Stimulated activated CD4-positive, alpha-beta T cell treated with anti-CD3 and anti-CD28 coated beads, Interleukin-4, amount 100 ng/mL, for 1 hour (primary cell): Measurements from ENCODE around the gene ITSN2.

Experiments used
- DNase-seq: peaks from one replicate; pipeline ENCODE4 v3.0.0-alpha.2; 2020

The ITSN2 gene

GRCh38 chr2:24174851-24175277 lies 185.5 kb downstream of the ITSN2 start, which contains the start of gene FAM228A:
FAM228A (plus strand) TSS chr2:24175053; CDS start chr2:24175481, 428 bp downstream.
- DNase-seq, result no peak

GRCh38 chr2:24169023-24169422 lies 191.3 kb downstream of the ITSN2 start:
- DNase-seq, result no peak

- peak; percentile 38 for DNase-seq
Observed at GRCh38 chr2:24164416-24164973, 195.8 kb downstream of the ITSN2 start.

- DNase-seq, result no peak
Observed at GRCh38 chr2:24163601-24164000, 196.7 kb downstream of the ITSN2 start.

GRCh38 chr2:24163186-24163585 lies 197.2 kb downstream of the ITSN2 start:
- no peak for DNase-seq

GRCh38 chr2:24162494-24162893 lies 197.8 kb downstream of the ITSN2 start:
- no peak for DNase-seq

- no peak for DNase-seq
Observed at GRCh38 chr2:24160761-24161160, 199.6 kb downstream of the ITSN2 start.

- no peak for DNase-seq
Observed at GRCh38 chr2:24159708-24160107, 200.6 kb downstream of the ITSN2 start.

GRCh38 chr2:24158131-24158530 lies 202.2 kb downstream of the ITSN2 start:
- DNase-seq, result no peak

- DNase-seq, result no peak
Observed at GRCh38 chr2:24153478-24153877, 206.9 kb downstream of the ITSN2 start.
